HepG2 (cell line): Measurements from ENCODE around the gene NTMT1. TPM values are rescaled to one million over a fixed set of nuclear protein-coding genes. Genes with fewer than 3 reads are reported as not detected.

Experiments used
- ATRX ChIP-seq: sonication (generic); formaldehyde crosslinking; IDR thresholded peaks from 2 replicates; pipeline ENCODE4 v1.4.0; 2020; ENCODE audit warnings: missing genetic modification reagents, borderline replicate concordance
- FOXO1 ChIP-seq: sonication (generic); formaldehyde crosslinking; IDR thresholded peaks from 2 replicates; pipeline ENCODE4 v1.4.0; 2020; ENCODE audit warnings: missing genetic modification reagents
- GRHL1 ChIP-seq: sonication (generic); formaldehyde crosslinking; conservative IDR thresholded peaks from 2 replicates; pipeline ENCODE4 v1.8.0; 2022; ENCODE audit warnings: missing genetic modification reagents
- IRF9 ChIP-seq: sonication (generic); formaldehyde crosslinking; IDR thresholded peaks from 2 replicates; pipeline ENCODE4 v1.8.0; 2022; ENCODE audit warnings: missing genetic modification reagents, mild to moderate bottlenecking, borderline replicate concordance
- MAFK ChIP-seq, 2 experiments: IDR thresholded peaks in 1 of 2; conservative IDR thresholded peaks in 1 of 2; 2 replicates each; pipeline ENCODE4 v1.6.1; 2011; ENCODE audit warnings: improper control_type of control experiment in 2 of 2, low read length in 2 of 2
- NKX3-1 ChIP-seq: sonication (generic); formaldehyde crosslinking; IDR thresholded peaks from 2 replicates; pipeline ENCODE4 v1.5.0; 2020; ENCODE audit warnings: missing genetic modification reagents
- RFX3 ChIP-seq: IDR thresholded peaks from 2 replicates; pipeline ENCODE4 v1.6.1; 2016; ENCODE audit warnings: missing biosample characterization, missing genetic modification reagents
- SETDB1 ChIP-seq: sonication (generic); formaldehyde crosslinking; IDR thresholded peaks from 2 replicates; pipeline ENCODE4 v1.5.1; 2020; ENCODE audit warnings: missing genetic modification reagents, mild to moderate bottlenecking, borderline replicate concordance
- SP4 ChIP-seq: sonication (generic); formaldehyde crosslinking; IDR thresholded peaks from 2 replicates; pipeline ENCODE4 v1.8.1; 2023; ENCODE audit warnings: mild to moderate bottlenecking, missing genetic modification reagents
- TBL1XR1 ChIP-seq: fragments of 150-350 bp; IDR thresholded peaks from 2 replicates; pipeline ENCODE4 v1.6.1; 2014; ENCODE audit warnings: borderline replicate concordance, low read length; ENCODE audit not compliant: partially characterized antibody
- TOE1 ChIP-seq: sonication (generic); formaldehyde crosslinking; IDR thresholded peaks from 2 replicates; pipeline ENCODE4 v1.4.0; 2020; ENCODE audit warnings: mild to moderate bottlenecking, missing genetic modification reagents
- TSC22D2 ChIP-seq: sonication (generic); formaldehyde crosslinking; IDR thresholded peaks from 2 replicates; pipeline ENCODE4 v1.5.1; 2020; ENCODE audit warnings: missing genetic modification reagents, mild to moderate bottlenecking, borderline replicate concordance
- ZNF20 ChIP-seq: sonication (generic); formaldehyde crosslinking; IDR thresholded peaks from 2 replicates; pipeline ENCODE4 v1.4.0; 2020; ENCODE audit warnings: mild to moderate bottlenecking, moderate library complexity, missing genetic modification reagents
- ZNF24 ChIP-seq: fragments of 450-650 bp; IDR thresholded peaks from 2 replicates; pipeline ENCODE4 v1.6.1; 2017; ENCODE audit warnings: antibody characterized with exemption, mild to moderate bottlenecking
- ZNF260 ChIP-seq: sonication (generic); formaldehyde crosslinking; IDR thresholded peaks from 2 replicates; pipeline ENCODE4 v1.4.0; 2020; ENCODE audit warnings: missing genetic modification reagents, low read depth, mild to moderate bottlenecking, borderline replicate concordance
- ZNF264 ChIP-seq: sonication (generic); formaldehyde crosslinking; IDR thresholded peaks from 2 replicates; pipeline ENCODE4 v1.4.0; 2020; ENCODE audit warnings: missing genetic modification reagents
- ZNF674 ChIP-seq: sonication (generic); formaldehyde crosslinking; IDR thresholded peaks from 2 replicates; pipeline ENCODE4 v1.5.0; 2020; ENCODE audit warnings: low read depth, mild to moderate bottlenecking, missing genetic modification reagents
- ZNF720 ChIP-seq: sonication (generic); formaldehyde crosslinking; IDR thresholded peaks from 2 replicates; pipeline ENCODE4 v1.4.0; 2020; ENCODE audit warnings: missing genetic modification reagents
- ZNF724P ChIP-seq: sonication (generic); formaldehyde crosslinking; IDR thresholded peaks from 2 replicates; pipeline ENCODE4 v1.8.0; 2022; ENCODE audit warnings: missing genetic modification reagents, borderline replicate concordance
- ZNF816 ChIP-seq: sonication (generic); formaldehyde crosslinking; IDR thresholded peaks from 2 replicates; pipeline ENCODE4 v1.8.0; 2022; ENCODE audit warnings: missing genetic modification reagents, mild to moderate bottlenecking, borderline replicate concordance
- ZNF839 ChIP-seq: sonication (generic); formaldehyde crosslinking; IDR thresholded peaks from 2 replicates; pipeline ENCODE4 v1.4.0; 2020; ENCODE audit warnings: missing genetic modification reagents, mild to moderate bottlenecking, borderline replicate concordance
- ZSCAN21 ChIP-seq: sonication (generic); formaldehyde crosslinking; IDR thresholded peaks from 2 replicates; pipeline ENCODE4 v1.8.0; 2022; ENCODE audit warnings: mild to moderate bottlenecking, missing genetic modification reagents, moderate library complexity, borderline replicate concordance
- ZUFSP ChIP-seq: sonication (generic); formaldehyde crosslinking; IDR thresholded peaks from 2 replicates; pipeline ENCODE4 v1.9.0; 2021; ENCODE audit warnings: missing genetic modification reagents, mild to moderate bottlenecking, borderline replicate concordance
- polyA plus RNA-seq, 8 experiments: library from polyadenylated mRNA; depleted of rRNA in 3 of 8; stranded (reverse) in 7 of 8; unstranded in 1 of 8; fragments of >200 nt; fragmentation: Illumina TruSeq in 4 of 8; extraction: Trizol in 4 of 8; gene quantifications; 2 replicates each; pipeline versions ENCODE4 v1.2.1 to v1.2.3, GENCODE V29; 2011 to 2016; ENCODE audit warnings: low read depth in 4 of 8, missing spikeins in 1 of 8, mixed read lengths in 1 of 8; ENCODE audit not compliant: insufficient read depth in 1 of 8
- total RNA-seq, 5 experiments: library from RNA; depleted of rRNA; stranded (reverse); fragments of >200 nt; fragmentation: Illumina TruSeq; extraction: Trizol; gene quantifications; 2 replicates each; pipeline ENCODE4 v1.2.3, GENCODE V29; 2016; ENCODE audit warnings: low read depth in 1 of 5
- TF ChIP-seq, protein P1 (sequence below): IDR thresholded peaks from 2 replicates; pipeline ENCODE4 v1.6.1; 2018; ENCODE audit warnings: missing genetic modification reagents, mild to moderate bottlenecking, missing compliant biosample characterization

The NTMT1 gene
- total and polyA plus RNA-seq, 2 of the 13 experiments (the other 11 are each of a cell fraction or from before 2014, with no cell fraction given): 49.1 to 53.8 TPM

GRCh38 chr9:129606161-129607026 lies 19.6 kb upstream of the NTMT1 start (continued):
- TF ChIP-seq TBL1XR1: no peak
- 0 out of 2 replicates have a peak, but pooled peaks have one; percentile 27 for TF ChIP-seq ZSCAN21 (CRISPR knock-in tag)
- no peak for TF ChIP-seq ZNF674
- TF ChIP-seq ZNF264: no peak
- no peak; the same call in 1 of the 2 replicates for TF ChIP-seq ZNF839 (CRISPR knock-in tag)
- TF ChIP-seq ZNF20 (CRISPR knock-in tag): no peak
- TF ChIP-seq ZNF260 (CRISPR knock-in tag): no peak
- TF ChIP-seq ZUFSP (CRISPR knock-in tag): no peak
- TF ChIP-seq TSC22D2 (CRISPR knock-in tag): 0 out of 2 replicates have a peak, but pooled peaks have one; percentile 45
- no peak for TF ChIP-seq GRHL1
- no peak for TF ChIP-seq TOE1 (CRISPR knock-in tag)
- peak; percentile 59; the same call in 1 of the 2 replicates for TF ChIP-seq FOXO1 (CRISPR knock-in tag)
- TF ChIP-seq ZNF24: no peak
- TF ChIP-seq SP4 (CRISPR knock-in tag): peak; percentile 76
- TF ChIP-seq IRF9 (CRISPR knock-in tag): no peak; the same call in 1 of the 2 replicates
- TF ChIP-seq, protein P1, sequence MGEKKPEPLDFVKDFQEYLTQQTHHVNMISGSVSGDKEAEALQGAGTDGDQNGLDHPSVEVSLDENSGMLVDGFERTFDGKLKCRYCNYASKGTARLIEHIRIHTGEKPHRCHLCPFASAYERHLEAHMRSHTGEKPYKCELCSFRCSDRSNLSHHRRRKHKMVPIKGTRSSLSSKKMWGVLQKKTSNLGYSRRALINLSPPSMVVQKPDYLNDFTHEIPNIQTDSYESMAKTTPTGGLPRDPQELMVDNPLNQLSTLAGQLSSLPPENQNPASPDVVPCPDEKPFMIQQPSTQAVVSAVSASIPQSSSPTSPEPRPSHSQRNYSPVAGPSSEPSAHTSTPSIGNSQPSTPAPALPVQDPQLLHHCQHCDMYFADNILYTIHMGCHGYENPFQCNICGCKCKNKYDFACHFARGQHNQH (CRISPR knock-in tag): peak; percentile 60; the same call in 1 of the 2 replicates
- no peak for TF ChIP-seq RFX3 (CRISPR knock-in tag)
- TF ChIP-seq ZNF816: no peak
- TF ChIP-seq ATRX (CRISPR knock-in tag): no peak
- TF ChIP-seq ZNF720: no peak
- TF ChIP-seq MAFK (conservative IDR thresholded peaks at IDR 0.05 in 1 of 2, IDR thresholded peaks at IDR 0.05 in 1 of 2; ENCODE audit: low read length in 2 of 2): no peak
- no peak for TF ChIP-seq SETDB1 (CRISPR knock-in tag)
- TF ChIP-seq NKX3-1 (CRISPR knock-in tag): no peak; the same call in 1 of the 2 replicates
- peak; percentile 22; the same call in 1 of the 2 replicates for TF ChIP-seq ZNF724P (CRISPR knock-in tag)
